ENCODE measurements around the gene C19orf18. TPM values are rescaled to one million over a fixed set of nuclear protein-coding genes. Genes with fewer than 3 reads are reported as not detected.

The C19orf18 gene
- polyA plus RNA-seq, 2 of the 4 experiments (the other 2 are of a cell fraction): 0.13 TPM; not detected in 1

- TF ChIP-seq HOXB13 (CRISPR knock-in tag; IDR thresholded peaks at IDR 0.05; ENCODE audit: low read depth) (no peak; the same call in 1 of the 2 replicates), CHD4 (IDR thresholded peaks at IDR 0.05; ENCODE audit: borderline replicate concordance) (peak; percentile 73; the same call in 1 of the 2 replicates), KDM5A (IDR thresholded peaks at IDR 0.05) (no peak), NPAS2 (CRISPR knock-in tag; IDR thresholded peaks at IDR 0.05; ENCODE audit: borderline replicate concordance) (no peak), JUN (IDR thresholded peaks at IDR 0.05) (peak in 1 of 2 experiments; percentile 87; a peak in 3 of 5 replicates), RCOR1 (IDR thresholded peaks at IDR 0.05; ENCODE audit: low read depth, low read length) (peak; percentile 68; the same call in 1 of the 2 replicates), PHF8 (IDR thresholded peaks at IDR 0.05; ENCODE audit: borderline replicate concordance, low read depth) (peak; percentile 88), TFCP2L1 (CRISPR knock-in tag; IDR thresholded peaks at IDR 0.05) (peak; percentile 62), FOSB (CRISPR knock-in tag; IDR thresholded peaks at IDR 0.05) (no peak), BCL3 (IDR thresholded peaks at IDR 0.05) (0 out of 3 replicates have a peak, but pooled peaks have one; percentile 27), FOXS1 (CRISPR knock-in tag; IDR thresholded peaks at IDR 0.05) (no peak), HMGXB4 (CRISPR knock-in tag; IDR thresholded peaks at IDR 0.05; ENCODE audit: borderline replicate concordance) (peak; percentile 16; the same call in 1 of the 2 replicates), CTCF (IDR thresholded peaks at IDR 0.05) (no peak), ESRRA (IDR thresholded peaks at IDR 0.05; ENCODE audit: borderline replicate concordance, low read length) (no peak), ZNF302 (CRISPR knock-in tag; IDR thresholded peaks at IDR 0.05) (no peak), HOXB5 (CRISPR knock-in tag; IDR thresholded peaks at IDR 0.05) (no peak), EHF (CRISPR knock-in tag; IDR thresholded peaks at IDR 0.05) (0 out of 2 replicates have a peak, but pooled peaks have one; percentile 49), TP53 (CRISPR knock-in tag; IDR thresholded peaks at IDR 0.05) (no peak), E2F6 (IDR thresholded peaks at IDR 0.05; ENCODE audit: borderline replicate concordance, low read depth) (peak; percentile 91; the same call in 1 of the 2 replicates), CBX2 (IDR thresholded peaks at IDR 0.05; ENCODE audit: borderline replicate concordance, low read depth) (no peak), NFE2L2 (conservative IDR thresholded peaks at IDR 0.05; ENCODE audit: low read length) (no peak), CEBPB (IDR thresholded peaks at IDR 0.05) (no peak)
Observed at GRCh38 chr19:58002384-58003173, 28.2 kb upstream of the C19orf18 start, which contains the start of gene ZNF606 (continued).

Measured in A549 (cell line).